HG03354 (cell line): Measurements from ENCODE around the gene FRMD4B.
"Not testable (repeated sequence)": the region's sequence is repeated elsewhere in the genome, so short reads cannot be mapped to it uniquely, and the experiment has no call there.

ENCODE experiments used
- ATAC-seq: cut with Tn5 transposase; IDR thresholded peaks from one replicate; pipeline ENCODE4 v1.9.1; 2021; ENCODE audit warnings: mild to moderate bottlenecking; ENCODE audit not compliant: unreplicated experiment, poor library complexity, severe bottlenecking

The FRMD4B gene

GRCh38 chr3:69296995-69297394, 88.9 kb downstream of the FRMD4B start:
- ATAC-seq, result no peak

GRCh38 chr3:69294014-69294766, 91.7 kb downstream of the FRMD4B start:
- no peak for ATAC-seq

GRCh38 chr3:69292959-69293574, 92.8 kb downstream of the FRMD4B start:
- no peak for ATAC-seq

- ATAC-seq, result no peak
Observed at GRCh38 chr3:69292185-69292584, 93.7 kb downstream of the FRMD4B start.

GRCh38 chr3:69290430-69290829, 95.5 kb downstream of the FRMD4B start:
- no peak for ATAC-seq

GRCh38 chr3:69290006-69290405, 95.9 kb downstream of the FRMD4B start:
- ATAC-seq, result no peak

GRCh38 chr3:69288161-69288895, 97.6 kb downstream of the FRMD4B start:
- ATAC-seq, result no peak

- no peak for ATAC-seq
Observed at GRCh38 chr3:69283913-69284611, 101.8 kb downstream of the FRMD4B start.

GRCh38 chr3:69283496-69283895, 102.4 kb downstream of the FRMD4B start:
- ATAC-seq, result no peak

- no peak for ATAC-seq
Observed at GRCh38 chr3:69282181-69282580, 103.7 kb downstream of the FRMD4B start.

GRCh38 chr3:69277403-69277802, 108.5 kb downstream of the FRMD4B start:
- ATAC-seq, result not testable (repeated sequence)

GRCh38 chr3:69276884-69277283, 109.0 kb downstream of the FRMD4B start:
- no peak for ATAC-seq

GRCh38 chr3:69276191-69276590, 109.7 kb downstream of the FRMD4B start:
- not testable (repeated sequence) for ATAC-seq

- ATAC-seq, result no peak
Observed at GRCh38 chr3:69273896-69274295, 112.0 kb downstream of the FRMD4B start.

GRCh38 chr3:69272556-69272955, 113.3 kb downstream of the FRMD4B start:
- no peak for ATAC-seq

- no peak for ATAC-seq
Observed at GRCh38 chr3:69271098-69271497, 114.8 kb downstream of the FRMD4B start.

- no peak for ATAC-seq
Observed at GRCh38 chr3:69266585-69266984, 119.3 kb downstream of the FRMD4B start.

- ATAC-seq, result not testable (repeated sequence)
Observed at GRCh38 chr3:69266071-69266470, 119.8 kb downstream of the FRMD4B start.

GRCh38 chr3:69260843-69261405, 125.0 kb downstream of the FRMD4B start:
- not testable (repeated sequence) for ATAC-seq
